ENCODE results near the gene NINJ1. TPM values are rescaled to one million over a fixed set of nuclear protein-coding genes. Genes with fewer than 3 reads are reported as not detected.
A peak's percentile ranks its signal among the peaks of the same experiment; 100 is the strongest.
"Not testable (repeated sequence)": the region's sequence is repeated elsewhere in the genome, so short reads cannot be mapped to it uniquely, and the experiment has no call there.

The NINJ1 gene
- total RNA-seq, 1 experiment from 2014 or later, result 69.1 TPM

GRCh38 chr9:93121316-93122241 is 12.5 kb downstream of the NINJ1 start:
- DNase-seq (ENCODE audit: extremely low read depth, low read depth), result no peak

GRCh38 chr9:93120846-93121315 is 13.2 kb downstream of the NINJ1 start:
- DNase-seq (ENCODE audit: extremely low read depth, low read depth), result no peak

- peak; percentile 95 for DNase-seq (ENCODE audit: extremely low read depth, low read depth)
These were observed 13.9 kb downstream of the NINJ1 start for GRCh38 chr9:93119953-93120845.

DNA sequence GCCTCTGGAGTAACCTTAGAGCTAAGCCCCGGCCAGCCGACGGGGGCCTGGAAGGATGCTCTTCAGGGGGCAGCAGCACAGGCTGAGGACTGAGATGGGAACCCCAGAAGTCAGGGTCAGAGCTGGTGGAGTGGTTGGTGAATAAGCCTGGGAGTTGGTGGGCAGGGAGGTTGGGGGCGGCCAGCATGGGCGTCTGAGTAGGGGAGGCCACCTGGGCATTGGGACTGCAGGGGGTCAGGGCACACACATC is 14.4 kb downstream of the NINJ1 start:
- no peak for DNase-seq (ENCODE audit: extremely low read depth, low read depth)

- DNase-seq (ENCODE audit: extremely low read depth, low read depth), result no peak
These were observed 15.0 kb downstream of the NINJ1 start for GRCh38 chr9:93118863-93119702.

- DNase-seq (ENCODE audit: extremely low read depth, low read depth), result no peak
These were observed 15.9 kb downstream of the NINJ1 start for GRCh38 chr9:93117924-93118862.

DNA sequence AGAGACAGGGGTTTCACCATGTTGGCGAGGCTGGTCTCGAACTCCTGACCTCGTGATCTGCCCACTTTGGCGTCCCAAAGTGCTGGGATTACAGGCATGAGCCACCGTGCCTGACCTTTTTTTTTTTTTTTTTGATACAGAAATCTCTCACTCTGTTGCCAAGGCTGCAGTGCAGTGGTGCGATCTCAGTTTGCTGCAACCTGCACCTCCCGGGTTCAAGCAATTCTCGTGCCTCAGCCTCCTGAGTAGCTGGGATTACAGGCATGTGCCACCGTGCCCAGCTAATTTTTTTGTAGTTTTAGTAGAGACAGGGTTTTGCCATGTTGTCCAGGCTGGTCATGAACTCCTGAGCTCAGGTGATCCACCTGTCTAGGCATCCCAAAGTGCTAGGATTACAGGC is 16.5 kb downstream of the NINJ1 start:
- DNase-seq (ENCODE audit: extremely low read depth, low read depth), result not testable (repeated sequence)

DNA sequence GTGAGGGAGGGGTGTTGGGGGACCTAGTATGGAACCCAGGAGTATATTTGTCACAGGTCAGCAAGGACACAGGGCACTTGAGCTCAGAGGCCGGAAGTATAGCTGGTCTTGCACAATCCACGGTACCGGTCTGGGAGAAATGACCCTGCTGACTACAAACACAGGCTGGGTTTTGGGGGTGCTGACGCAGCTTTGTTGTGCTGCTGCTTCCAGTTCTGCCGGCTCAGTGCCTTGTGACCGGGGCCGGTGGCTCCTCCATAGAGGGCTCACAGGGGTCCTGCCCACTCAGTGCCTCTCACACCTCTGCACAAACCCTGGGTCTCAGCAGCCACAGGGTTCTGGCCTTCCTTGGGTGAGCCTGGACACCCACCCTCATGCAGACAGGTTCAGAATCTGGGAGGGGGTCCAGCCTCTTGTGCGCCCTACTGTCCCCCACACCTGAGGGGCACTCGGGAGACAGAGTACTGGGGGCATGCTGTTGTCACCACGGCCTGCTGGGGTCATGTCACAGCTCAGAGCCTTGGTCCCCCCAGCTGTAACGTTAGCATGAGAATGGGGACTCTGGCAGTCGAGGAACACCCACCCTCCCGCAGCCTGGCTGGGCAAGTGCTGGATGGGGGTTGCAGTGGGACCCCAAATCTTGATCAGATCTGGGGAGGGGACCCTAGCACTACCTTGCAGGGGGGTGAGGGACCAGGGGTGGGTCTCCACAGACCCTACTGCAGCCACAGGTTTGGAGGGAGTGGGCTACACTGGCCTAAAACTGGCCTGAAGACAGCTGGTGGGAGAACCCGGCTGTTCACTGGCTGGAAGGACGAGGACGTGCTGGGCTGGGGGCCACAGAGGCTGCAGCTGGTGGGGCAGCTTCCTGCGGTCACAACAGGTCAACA is 17.7 kb downstream of the NINJ1 start:
- peak; percentile 58 for DNase-seq (ENCODE audit: extremely low read depth, low read depth)

DNA sequence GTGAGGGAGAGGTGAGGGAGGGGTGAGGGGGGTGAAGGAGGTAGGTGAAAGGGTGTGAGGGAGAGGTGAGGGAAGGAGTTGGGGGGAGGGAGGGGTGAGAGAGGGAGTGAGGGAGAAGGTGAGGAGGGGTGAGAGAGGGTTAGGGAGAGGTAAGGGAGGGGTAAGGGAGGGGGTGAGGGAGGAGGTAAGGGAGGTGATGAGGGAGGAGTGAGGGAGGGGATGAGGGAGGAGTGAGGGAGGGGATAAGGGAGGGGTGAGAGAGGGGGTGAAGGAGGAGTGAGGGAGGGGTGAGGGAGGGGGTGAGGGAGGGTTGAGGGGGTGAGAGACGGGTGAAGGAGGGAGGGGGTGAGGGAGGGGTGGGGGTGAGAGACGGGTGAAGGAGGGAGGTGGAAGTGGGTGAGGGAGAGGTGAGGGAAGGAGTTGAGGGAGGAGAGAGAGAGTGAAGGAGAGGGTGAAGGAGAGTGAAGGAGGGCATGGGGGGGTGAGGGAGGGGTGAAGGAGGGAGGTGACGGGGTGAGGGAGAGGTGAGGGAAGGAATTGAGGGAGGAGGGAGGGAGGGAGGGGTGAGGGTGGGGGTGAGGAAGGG is 18.5 kb downstream of the NINJ1 start:
- no peak for DNase-seq (ENCODE audit: extremely low read depth, low read depth)

GRCh38 chr9:93114984-93115335 is 19.1 kb downstream of the NINJ1 start:
- no peak for DNase-seq (ENCODE audit: extremely low read depth, low read depth)

- DNase-seq (ENCODE audit: extremely low read depth, low read depth), result no peak
These were observed 19.7 kb downstream of the NINJ1 start for GRCh38 chr9:93114169-93114983.

DNA sequence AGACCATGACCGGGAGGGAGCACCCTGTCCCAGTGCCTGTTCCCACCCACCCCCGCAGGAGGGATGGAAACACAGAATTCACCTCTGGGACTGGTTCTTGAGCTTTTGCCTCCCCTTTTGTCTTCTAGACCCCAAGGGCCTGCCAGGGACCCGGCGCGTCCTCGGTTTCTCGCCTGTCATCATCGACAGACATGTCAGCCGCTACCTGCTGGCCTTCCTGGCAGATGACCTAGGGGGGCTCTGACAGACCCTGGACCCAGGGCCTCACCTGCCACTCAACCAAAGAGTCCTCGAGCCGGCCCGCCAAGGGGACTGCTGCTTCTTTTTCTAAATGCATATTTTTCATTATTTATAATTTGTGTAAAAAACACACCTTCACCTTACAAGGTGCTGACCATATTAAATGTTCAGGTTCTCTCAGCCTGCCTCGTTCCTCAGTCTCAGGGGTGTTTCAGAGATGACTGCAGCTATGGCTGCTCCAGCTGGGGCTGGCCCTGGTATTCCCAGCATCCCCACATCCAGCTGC is 21.1 kb downstream of the NINJ1 start:
- no peak for DNase-seq (ENCODE audit: extremely low read depth, low read depth)

DNA sequence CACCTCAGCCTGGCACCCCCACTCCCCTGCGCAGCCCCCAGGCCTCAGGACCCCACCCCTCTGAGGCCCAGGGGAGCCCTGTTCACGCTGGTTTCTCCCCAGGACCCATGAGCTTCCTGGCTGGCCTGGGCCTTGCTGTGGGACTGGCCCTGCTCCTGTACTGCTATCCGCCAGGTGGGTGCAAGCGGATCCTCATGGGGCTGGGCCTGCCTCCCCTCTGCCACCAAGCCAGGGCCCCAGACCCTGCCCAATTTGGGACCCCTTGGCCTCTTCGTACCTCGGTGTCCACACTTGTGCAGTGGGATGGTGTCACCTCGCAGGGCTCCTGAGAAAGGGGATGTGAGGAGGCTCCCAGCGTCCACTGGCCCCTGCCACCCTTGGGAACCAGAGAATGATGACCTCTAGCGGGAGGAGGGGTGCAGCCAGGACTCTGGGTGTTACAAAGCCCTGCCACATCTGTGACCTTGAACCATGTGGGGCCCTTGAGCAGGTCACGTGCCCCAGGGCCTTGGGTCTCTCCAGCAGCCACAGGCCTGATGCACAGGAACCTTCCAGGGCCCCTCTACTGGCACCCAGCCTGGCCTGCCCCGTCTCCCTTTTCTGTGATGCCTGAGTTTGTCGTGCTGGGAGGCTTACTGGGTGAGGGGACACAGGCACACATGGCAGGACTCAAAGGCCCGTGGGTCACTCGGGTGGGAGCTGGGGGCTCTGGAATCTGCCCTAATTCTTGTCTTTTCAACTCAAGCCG is 21.8 kb downstream of the NINJ1 start:
- DNase-seq (ENCODE audit: extremely low read depth, low read depth), result no peak

DNA sequence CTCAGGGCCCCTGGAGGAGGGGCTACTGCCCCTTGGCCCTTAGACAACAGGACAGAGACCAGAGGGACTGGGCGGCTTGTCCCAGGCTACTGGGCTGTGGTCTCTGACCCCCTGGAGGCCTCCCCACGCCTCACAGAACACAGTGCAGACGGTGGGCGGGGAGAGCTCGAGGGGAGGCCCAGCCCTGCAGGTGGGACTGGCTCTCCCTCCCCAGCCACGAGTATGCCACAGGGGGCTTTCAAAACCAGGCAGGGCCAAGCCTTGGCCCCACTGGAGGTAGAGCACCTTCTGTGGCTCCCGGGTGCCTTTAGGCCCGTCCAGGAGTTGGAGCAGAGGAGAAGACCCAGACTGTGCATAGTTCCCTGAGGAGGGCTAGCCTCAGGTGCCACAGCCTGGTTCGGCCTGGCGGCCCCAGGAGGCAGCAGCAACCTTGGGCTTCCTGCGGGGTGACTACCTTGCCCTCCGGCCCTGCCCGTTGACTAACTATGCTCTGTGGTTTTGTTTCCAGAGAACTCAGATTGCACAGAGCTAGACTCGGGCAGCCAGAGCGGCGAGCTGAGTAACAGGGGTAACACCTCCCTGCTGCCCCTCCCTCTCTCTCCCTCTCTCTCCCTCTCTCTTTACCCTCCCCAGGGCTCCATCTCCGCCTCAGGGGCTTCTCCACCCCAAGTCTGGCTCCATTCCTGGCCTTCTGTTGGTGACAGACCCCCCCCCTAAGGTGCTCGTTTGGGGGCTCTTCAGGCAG is 22.5 kb downstream of the NINJ1 start:
- DNase-seq (ENCODE audit: extremely low read depth, low read depth), result no peak

DNA sequence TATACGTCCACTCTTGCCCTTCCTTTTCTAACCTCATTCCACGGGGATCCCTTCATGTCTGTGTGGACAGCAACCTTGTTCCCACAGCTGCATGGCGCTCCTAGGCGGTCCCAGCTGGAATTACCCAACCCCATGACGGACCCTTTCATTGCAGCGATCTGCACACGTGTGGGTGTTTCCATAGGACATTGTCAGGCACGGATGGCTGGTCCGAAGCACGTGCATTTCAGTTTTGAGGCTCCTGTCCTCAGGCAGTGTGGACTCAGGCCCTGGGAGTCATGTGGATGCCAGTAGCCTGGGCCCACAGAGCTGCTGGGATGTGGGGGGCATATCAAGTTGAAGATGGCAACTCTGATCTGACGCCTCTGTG is 23.1 kb downstream of the NINJ1 start:
- DNase-seq (ENCODE audit: extremely low read depth, low read depth), result no peak

GRCh38 chr9:93110311-93110855 is 23.7 kb downstream of the NINJ1 start:
- DNase-seq (ENCODE audit: extremely low read depth, low read depth), result no peak

Measured in NCI-H460 (cell line).